Posterior vena cava (tissue), 2 donors: ENCODE measurements around the gene INSIG1. TPM values are rescaled to one million over a fixed set of nuclear protein-coding genes. Genes with fewer than 3 reads are reported as not detected.
A peak's percentile ranks its signal among the peaks of the same experiment; 100 is the strongest.

Experiments
- DNase-seq: peaks from one replicate; pipeline ENCODE4 v3.0.0-alpha.2; 2020; ENCODE audit warnings: low spot score
- intact Hi-C, 2 donors: fragments of 100-400 bp; cut with DNase I; formaldehyde crosslinking; loops; one replicate each; pipeline versions ENCODE4 v1.14.1 to v1.14.2; 2022 to 2023
- total RNA-seq, 2 donors: library from RNA; stranded (reverse); fragmentation: NEBNext Ultra II Directional; extraction: Animal tissue kit (Norgen Biotek cat#: 25700); gene quantifications; one replicate each; pipeline ENCODE4 v1.2.1, GENCODE V29; 2021
- donor health status: DM: yes; HTN: yes; CAD: no.
- donor health status: DM: yes; HTN: yes; CAD: no.

INSIG1 gene
- total RNA-seq, 2 donors from 2014 or later, result 25.2 to 27.3 TPM

DNA sequence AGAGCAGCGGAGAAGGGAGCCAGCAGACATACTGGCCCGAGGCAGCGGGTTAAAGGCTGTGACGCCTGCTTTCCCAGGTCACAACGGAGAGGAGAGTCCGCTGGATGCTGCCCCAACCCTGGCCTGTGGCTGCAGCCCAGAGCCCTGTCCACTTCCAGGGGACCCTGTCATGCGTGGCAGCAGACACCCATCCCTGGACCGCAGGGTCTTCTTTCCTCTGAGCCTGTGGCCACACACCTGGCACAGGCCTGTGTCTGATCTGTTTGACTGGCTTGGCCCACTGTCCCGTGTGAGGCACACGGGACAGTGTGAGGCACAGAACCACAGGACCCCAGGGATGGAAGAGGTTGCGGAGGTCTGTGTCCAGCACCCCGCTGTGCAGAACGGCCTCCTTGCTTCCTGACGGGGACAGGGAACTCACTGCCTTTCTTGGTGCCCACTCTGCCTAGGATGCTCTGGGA is 42.4 kb downstream of the INSIG1 start:
- intact Hi-C loops, result loop anchor here in 1 of 2 donors (5.0 kb wide), 2 partner anchors 153 to 413 kb away; no protein-coding TSS in a partner anchor
- DNase-seq, result no peak

DNA sequence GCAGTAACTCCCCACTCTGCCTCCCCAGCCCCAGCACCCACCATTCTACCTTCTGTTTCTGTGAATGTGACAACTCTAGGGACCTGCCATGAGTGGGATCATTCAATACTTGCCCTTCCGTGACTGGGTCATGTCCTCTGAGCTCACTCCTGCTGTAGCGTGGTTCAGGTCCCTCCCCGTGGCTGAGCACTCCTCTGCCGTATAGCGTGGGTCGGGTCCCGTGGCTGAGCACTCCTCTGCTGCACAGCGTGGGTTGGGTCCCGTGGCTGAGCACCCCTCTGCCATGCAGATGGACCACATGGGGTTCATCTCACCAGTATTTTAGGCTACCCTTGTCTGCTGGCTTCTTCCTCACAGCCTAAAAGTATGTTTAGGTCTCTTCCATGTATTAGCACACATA is 43.0 kb downstream of the INSIG1 start:
- intact Hi-C loops, result loop anchor here in 1 of 2 donors (5.0 kb wide), 2 partner anchors 153 to 413 kb away; no protein-coding TSS in a partner anchor
- no peak for DNase-seq

DNA sequence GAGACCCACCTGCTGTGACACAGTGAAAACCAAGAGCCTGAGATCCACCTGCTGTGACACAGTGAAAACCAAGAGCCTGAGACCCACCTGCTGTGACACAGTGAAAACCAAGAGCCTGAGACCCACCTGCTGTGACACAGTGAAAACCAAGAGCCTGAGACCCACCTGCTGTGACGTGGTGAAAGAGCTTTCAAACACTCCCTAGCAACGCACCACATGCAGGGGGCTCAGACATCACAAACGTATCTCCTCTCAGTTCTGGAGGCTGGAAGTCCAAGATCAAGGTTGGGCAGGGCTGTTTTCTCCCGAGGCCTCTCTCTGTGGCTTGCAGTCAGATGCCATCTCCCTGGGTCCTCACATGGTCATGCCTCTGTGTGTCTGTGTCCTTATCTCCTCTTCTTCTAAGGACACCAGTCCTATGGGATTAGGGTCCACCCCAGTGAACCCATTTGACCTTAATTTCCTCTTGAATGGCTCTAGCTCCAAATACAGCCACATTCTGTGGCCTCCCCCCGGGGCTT is 43.8 kb downstream of the INSIG1 start:
- intact Hi-C loops, result loop anchor here in 1 of 2 donors (5.0 kb wide), 2 partner anchors 154 to 414 kb away; no protein-coding TSS in a partner anchor
- DNase-seq, result no peak

DNA sequence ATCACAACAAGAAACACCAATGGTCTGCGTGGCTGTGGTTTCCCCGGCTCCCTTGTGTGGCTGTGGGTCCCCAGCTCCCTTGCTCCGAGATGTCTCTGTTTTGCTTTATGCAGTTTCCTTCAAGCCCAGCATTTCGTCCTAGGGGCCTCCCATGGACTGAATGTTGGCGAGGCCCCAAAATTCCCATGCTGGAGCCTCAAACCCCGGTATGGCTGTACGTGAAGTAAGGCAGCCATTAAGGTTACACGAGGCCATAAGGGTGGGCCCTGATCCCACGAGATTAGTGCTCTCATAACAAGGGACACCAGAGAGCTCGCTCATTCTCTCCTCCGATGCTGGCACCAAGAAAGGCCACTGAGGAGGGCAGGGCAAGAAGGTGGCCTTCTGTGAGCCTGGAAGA is 44.6 kb downstream of the INSIG1 start:
- no peak for DNase-seq

DNA sequence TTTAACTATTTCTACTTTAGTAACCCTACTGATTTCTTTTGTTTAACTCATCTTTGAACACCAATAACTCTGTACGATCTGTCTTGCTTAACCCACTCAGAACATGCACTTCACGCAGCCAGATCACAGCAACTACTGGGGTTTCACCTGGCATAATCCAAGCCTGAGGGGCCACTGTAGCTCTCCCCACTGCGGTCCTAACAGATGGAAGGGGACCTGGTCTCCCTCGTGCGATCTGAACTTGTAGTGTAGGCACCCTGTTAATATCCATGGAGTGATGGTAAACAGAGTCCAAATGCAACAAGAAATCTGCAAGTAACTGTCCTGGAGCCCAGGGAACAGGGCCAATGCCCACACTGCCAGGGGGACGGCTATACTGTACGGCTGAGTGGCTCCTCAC is 45.5 kb downstream of the INSIG1 start:
- DNase-seq, result no peak
- intact Hi-C loops, result loop anchor here in 1 of 2 donors (5.0 kb wide), 2 partner anchors 156 to 416 kb away; no protein-coding TSS in a partner anchor

More for the DNA sequence above, 44.6 kb downstream of the INSIG1 start:
- intact Hi-C loops, result loop anchor here in 1 of 2 donors (5.0 kb wide), 2 partner anchors 155 to 415 kb away; no protein-coding TSS in a partner anchor

DNA sequence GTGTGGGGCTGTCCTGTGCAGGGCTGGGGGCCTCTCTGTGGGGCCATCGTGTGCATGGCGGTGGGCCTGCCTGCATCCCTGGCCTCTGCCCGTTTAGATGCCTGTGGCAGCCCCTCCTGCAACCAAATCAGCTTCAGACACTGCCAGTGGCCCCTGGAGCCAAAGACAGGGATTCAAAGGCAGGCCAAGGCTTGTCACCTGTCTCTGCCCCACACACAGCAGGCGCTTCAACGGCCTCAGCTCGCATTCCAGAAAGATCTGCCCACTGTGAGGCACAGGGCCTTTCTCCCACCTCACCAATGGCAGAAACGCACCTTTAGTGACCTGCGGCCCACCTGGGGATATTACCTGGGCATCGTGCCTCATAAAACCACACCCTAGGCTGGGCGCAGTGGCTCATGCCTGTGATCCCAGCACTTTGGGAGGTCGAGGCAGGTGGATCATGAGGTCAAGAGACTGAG is 46.0 kb downstream of the INSIG1 start:
- no peak for DNase-seq
- intact Hi-C loops, result loop anchor here (2.0 to 5.0 kb wide), 3 partner anchors 153 to 416 kb away; no protein-coding TSS in a partner anchor

DNA sequence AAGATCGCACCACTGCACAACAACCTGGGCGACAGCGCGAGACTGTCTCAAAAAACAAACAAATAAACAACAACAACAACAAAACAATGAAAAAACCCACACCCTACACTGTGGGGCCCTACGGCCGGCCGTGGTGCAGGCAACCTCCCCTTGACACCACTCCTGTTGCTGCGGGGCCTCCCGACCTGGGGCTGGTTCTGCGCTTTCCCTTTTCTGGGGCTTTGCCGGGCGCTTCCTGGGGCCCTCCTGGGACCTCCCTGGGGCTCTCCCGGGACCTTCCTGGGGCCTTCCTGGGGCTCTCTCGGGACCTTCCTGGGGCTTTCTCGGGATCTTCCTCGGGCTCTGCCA is 46.6 kb downstream of the INSIG1 start:
- intact Hi-C loops, result loop anchor here (2.0 to 5.0 kb wide), 3 partner anchors 153 to 417 kb away; no protein-coding TSS in a partner anchor
- DNase-seq, result no peak

DNA sequence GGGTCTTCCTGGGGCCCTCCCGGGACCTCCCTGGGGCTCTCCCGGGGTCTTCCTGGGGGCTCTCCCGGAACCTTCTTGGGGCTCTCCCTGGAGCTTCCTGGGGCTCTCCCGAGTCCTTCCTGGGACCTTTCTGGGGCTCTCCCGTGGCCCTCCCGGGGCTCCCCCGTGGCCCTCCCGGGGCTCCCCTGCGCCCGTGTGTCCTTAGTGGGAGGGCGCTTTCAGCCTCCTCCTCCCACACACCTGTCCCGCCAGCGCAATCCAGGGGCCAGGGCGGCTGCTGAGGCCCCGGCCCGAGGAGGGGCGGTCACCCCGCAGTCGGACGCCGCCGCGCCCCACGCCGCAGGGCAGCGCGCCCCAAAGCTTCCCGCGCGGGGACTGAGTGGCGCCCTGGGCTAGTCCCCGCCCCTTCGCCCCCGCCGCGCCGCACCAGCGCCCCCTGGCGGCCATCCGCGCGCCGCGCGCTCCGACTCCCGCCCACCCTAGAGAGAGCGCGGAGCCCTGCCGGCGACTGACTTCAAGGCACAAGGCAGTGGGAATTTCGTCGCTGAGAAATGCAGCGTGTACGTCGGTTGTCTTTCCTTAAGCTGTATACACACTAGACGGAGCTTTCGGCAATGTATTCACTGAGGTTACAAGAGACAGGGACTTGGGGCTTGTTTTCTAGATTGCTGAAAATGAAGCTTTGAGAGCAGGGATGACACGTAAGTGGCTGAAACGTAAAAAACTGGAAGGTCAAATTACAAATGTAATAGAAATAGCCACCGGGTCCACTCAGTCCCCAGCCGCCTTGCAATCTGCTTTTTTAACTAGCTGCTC is 47.1 kb downstream of the INSIG1 start:
- intact Hi-C loops, result loop anchor here (2.0 to 5.0 kb wide), 3 partner anchors 154 to 418 kb away; no protein-coding TSS in a partner anchor
- peak; percentile 95 for DNase-seq

DNA sequence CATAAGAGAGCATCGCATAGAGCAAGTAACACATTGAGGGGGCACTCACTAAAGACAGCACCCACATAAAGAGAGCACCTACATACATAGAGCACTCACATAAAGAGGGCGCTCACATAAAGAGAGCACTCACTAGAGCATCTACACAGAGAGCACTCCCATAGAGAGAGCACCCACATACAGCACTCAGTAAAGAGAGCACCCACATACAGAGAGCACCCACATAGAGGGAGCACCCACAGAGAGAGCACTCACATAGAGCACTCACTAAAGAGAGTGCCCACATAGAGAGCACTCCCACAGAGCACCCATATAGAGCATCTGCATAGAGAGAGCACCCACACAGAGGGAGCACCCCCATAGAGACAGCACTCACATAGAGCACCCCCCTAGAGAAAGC is 47.8 kb downstream of the INSIG1 start:
- no peak for DNase-seq
- intact Hi-C loops, result loop anchor here in 1 of 2 donors (2.0 kb wide), 1 partner anchor 155 kb away; no protein-coding TSS in a partner anchor

DNA sequence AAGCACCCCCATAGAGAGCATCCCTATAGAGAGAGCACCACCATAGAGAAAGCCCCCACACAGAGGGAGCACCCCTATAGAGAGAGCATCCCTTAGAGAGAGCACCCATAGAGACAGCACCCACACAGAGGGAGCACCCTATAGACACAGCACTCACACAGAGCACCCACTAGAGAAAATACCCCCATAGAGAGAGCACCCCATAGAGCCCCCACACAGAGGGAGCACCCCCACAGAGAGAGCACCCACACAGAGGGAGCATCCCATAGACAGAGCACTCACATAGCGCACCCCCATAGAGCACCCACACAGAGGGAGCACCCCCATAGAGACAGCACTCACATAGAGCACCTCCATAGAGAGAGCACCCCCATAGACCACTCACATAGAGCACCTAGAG is 48.6 kb downstream of the INSIG1 start:
- no peak for DNase-seq
- intact Hi-C loops, result no loop called here

DNA sequence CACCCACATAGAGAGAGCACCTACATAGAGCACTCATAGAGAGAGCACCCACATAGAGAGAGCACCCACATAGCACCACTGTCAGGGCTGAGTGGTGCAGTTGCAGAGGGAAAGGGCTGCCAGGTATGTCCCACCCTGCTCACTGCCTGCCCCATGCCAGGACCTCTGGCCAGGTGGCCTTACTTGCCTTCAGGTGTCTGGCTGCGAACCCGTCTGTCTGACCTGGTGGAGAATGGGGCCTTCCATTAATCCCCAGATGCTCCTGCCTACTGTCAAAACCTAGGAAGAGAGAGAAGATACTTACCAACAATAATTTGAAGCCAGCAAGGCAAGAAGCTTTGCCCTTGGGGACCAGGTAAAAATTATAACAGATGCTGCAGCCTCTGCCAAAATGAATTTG is 51.1 kb downstream of the INSIG1 start:
- DNase-seq, result peak; percentile 22
- intact Hi-C loops, result no loop called here

DNA sequence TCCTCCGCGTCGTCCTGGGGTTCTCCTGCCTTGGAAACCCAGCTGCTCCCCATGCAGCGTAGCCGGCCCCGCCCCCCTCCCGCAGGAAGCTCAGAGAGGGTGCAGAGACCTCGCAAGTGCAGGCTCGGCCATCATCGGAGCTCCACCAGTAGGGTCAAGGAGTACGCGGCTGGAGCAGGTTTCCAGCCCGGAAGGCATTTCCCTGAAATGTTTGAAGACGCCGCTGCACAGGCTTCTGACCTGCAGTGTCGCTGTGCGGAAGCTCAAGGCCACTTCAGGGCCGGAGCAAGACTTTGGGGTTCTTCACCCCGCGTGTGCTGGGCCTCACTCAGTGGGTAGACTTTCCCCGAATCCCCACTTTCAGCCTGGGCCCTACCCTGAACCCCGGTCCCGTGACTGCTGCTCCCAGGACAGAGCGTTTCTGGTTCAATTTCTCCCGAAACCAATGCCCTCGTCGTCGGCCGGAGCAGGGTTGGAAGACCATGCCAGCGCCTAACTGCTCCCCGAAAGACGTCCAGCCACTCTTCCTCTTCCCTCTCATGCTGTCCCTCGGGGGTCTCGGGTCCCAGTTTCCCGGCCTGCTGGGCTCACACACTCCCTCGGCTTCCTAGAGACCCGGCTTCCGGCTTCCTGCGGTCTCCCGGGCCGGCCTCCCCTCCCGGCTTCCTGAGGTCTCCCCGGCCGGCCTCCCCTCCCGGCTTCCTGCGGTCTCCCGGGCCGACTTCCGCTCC is 52.1 kb downstream of the INSIG1 start:
- DNase-seq, result peak; percentile 72
- intact Hi-C loops, result no loop called here

DNA sequence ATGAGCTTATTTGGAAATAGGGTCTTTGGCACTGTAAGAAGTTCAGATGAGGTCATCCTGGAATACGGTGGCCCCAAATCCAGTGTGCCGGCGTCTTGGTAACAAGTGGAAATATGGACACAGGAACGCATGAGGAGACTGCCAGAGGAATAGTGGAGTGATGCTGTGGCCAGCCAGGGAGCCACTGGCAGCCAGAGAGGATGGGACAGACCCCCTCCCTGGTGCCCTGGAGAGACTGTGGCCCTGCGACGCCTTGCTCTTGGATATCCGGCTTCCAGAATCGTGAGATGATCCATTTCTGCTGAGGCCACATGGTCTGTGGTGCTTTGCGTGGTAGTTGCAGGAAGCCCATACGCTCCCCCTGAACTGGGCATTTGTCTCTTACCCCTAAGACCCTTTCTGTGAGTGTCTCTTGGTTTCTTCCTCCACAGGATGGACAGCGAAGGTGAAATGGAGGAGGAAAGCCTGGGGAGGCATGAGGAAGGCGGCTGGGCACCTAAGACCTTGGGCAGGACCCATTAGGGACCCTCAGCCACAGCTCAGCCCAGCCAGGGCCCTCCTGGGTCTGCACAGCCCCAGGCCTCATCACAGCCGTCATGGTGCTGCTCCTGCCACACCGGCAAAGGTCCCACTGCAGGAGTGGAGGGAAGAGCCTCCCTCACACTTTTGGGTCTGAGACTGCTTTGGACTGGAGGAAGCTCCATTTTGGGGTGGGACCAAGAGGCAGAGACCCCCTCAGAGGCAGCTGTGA is 53.6 kb downstream of the INSIG1 start:
- DNase-seq, result peak; percentile 51
- intact Hi-C loops, result no loop called here

DNA sequence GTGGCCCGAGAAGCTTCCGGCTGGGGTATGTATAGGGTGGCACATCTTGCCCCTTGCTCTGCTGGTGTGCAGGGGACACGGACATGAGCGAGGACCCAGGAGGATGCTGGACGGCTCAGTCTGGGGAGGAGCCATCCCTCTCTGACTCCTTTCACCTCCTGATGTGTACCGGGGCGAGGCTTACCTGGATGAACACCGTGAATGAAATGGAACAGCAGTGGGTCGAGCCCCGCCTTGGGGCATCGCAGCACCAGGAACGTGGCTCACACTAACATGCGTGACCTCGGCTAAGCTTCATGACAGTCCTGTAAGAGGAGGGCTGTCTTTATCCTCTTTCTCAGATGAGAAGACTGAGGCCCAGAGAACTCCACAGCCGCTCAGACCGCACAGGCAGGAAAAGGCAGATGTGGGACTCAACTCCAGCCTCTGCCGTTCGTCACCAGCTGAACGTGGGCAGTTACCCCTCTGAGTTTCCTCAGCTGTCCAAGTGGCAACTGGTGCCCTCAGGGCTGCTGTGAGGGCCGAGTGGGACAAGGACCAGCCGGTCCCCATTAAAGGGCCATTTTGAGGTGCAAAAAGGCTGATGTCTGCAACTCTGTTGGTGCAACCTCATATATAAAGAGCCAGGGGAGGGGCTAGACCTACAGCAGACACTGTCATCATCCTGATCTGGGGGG is 54.5 kb downstream of the INSIG1 start:
- peak; percentile 29 for DNase-seq
- intact Hi-C loops, result no loop called here

DNA sequence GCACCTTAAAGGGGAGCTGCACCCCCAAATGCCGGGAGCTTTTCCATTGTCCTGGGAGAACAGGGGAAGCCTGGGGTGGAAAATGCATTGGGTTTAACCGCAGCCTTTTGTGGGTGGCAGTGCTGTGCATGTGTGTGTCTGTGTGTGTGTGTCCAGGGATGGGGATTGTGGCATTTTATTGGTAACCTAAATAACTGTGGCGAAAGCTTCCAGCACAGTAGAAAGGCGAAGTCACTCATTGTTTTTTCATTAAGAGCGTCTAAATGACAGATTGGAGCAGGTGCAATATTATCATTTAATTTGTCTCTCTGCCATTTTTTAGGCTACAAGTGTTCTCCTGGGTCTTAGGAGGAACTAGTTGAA is 55.1 kb downstream of the INSIG1 start:
- intact Hi-C loops, result no loop called here
- DNase-seq, result no peak

DNA sequence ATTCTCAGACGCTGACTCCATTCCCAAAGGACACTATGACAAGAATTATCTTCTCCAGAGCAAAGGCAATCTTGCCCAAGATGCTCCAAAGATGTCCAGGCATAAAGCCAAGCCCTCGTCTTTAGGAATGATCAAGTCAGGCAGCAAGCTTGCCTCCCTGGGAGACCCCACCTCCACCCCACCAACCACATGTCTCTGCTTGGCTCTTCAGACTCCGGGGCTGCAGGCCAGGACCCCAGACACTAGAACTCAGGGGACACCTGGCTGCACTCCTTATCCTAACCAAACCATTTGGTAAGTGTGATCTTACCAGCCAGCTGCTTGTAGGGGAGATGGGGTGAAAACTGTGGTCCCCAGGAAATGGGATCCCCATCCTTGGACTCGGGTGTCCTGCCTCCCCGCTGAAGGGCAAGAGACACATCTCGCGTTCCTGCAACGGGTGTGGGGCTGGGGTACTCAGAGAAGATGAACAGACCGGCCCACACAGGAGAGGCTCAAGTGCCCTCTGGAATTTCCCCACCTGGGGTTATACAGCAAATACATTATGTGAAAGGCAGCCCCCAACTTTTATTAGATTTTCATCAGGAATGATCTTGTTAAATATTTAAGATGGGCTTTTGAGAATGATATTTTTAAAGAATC is 55.7 kb downstream of the INSIG1 start:
- peak; percentile 49 for DNase-seq
- intact Hi-C loops, result no loop called here

DNA sequence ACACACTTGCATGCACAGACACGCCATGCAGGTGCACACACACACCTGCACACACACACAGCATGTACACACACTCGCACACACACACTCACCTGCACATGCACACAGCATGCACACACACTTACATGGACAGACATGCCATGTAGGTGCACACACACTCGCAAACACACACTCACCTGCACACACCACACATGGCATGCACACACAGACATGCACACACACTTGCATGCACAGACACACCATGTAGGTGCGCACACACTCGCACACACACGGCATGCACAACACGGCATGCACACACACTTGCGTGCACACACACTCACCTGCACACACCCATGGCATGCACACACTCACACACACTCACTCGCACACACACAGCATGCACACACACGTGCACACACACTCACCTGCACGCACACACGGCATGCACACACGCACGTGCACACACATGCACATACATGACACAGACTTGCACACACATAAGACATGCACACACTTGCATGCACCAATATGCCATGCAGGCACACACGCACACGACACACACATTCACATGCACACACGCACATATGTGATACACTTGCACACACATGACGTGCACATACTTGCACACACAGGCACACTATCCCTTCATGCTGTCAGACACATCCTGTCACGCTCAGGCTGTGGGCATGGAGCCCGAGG is 56.8 kb downstream of the INSIG1 start:
- DNase-seq, result peak; percentile 50
- intact Hi-C loops, result no loop called here
